ENCODE measurements around the gene MSH5. TPM values are rescaled to one million over a fixed set of nuclear protein-coding genes. Genes with fewer than 3 reads are reported as not detected.

MSH5 gene
- total RNA-seq, 2 experiments from 2014 or later, result 104 to 218 TPM

DNA sequence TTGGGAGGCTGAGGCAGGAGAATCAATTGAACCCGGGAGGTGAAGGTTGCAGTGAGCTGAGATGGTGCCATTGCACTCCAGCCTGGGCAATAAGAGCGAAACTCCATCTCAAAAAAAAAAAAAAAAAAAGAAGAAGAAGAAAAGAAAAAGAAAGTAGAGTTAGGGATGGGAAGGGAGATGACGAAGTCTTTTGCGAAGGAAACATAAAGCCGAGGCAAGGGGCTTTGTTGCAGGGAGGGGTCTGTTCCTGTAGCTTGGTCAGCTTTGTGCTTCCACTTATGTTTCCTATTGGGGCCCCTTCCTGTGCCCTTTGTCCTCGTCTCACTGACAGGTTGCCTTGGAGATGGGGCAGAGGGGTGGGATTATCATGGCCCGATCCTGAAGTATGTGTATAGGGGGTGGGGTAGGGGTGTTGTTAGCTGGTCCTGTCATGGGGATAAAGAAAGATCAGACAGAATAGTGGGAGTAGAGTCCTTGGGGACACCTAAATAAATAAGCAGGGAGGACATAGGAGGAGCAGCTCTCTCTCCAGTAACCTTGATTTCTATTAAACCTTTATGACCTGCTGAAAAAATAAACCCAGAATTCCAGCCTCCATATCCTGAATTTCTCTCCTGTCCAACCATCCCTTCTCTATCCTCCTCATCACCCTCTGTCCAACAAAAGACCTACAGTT, 2.4 kb upstream of the MSH5 start:
- H3K4me2 ChIP-seq (ENCODE audit: low read length), result peak overlapping the region; percentile 76
- intact Hi-C loops (cut with micrococcal nuclease; ENCODE audit: unreplicated experiment), result no loop called here
- ChIA-PET POLR2A (interaction anchor here (0.7 to 7.1 kb wide), 14 partner anchors 10 to 186 kb away, joined by 3 to 43 read pairs (median 4); partner anchors contain the start of genes ABHD16A, BAG6, LSM2 and NEU1), CTCF (ENCODE audit: unreplicated experiment) (no interaction called here)
- BruUV-seq (replicated peaks), result no TSS peak
- no peaks in the 10 kb centered on the region for H3K9me2 ChIP-seq (ENCODE audit: insufficient read depth, low read length)
- no peaks in the 10 kb centered on the region for H3K9me3 ChIP-seq (ENCODE audit: low read length)
- peaks cover 47% of the 10 kb centered on the region for H3K79me2 ChIP-seq (ENCODE audit: insufficient read depth, low read depth, low read length)
- no peak for TF ChIP-seq EZH2phosphoT487 (IDR thresholded peaks at IDR 0.05; ENCODE audit: borderline replicate concordance, low read depth, low read length)
- no peak for TF ChIP-seq CTCF (conservative IDR thresholded peaks at IDR 0.05; ENCODE audit: low read length)
- H2AFZ ChIP-seq (ENCODE audit: low read length), result no peak overlapping the region
- peak overlapping the region; percentile 55 for H3K4me3 ChIP-seq (ENCODE audit: low read depth, low read length, poor library complexity, severe bottlenecking)
- H3K4me1 ChIP-seq (ENCODE audit: insufficient read depth, low read length, poor library complexity, severe bottlenecking), result peaks cover 61% of the 10 kb centered on the region
- H3K36me3 ChIP-seq (ENCODE audit: insufficient read depth, low read length), result peaks cover 35% of the 10 kb centered on the region
- no peak for DNase-seq (ENCODE audit: low spot score)
- H4K20me1 ChIP-seq (ENCODE audit: insufficient read depth, low read length), result 0 out of 2 replicates have a peak, but pooled peaks cover 8% of the 10 kb centered on the region
- peak overlapping the region; percentile 93 for H3K27ac ChIP-seq (ENCODE audit: low read depth, low read length, poor library complexity, severe bottlenecking)

- POLR2A ChIA-PET, result interaction anchor here (0.7 to 7.1 kb wide), 22 partner anchors 8 to 225 kb away, joined by 3 to 43 read pairs (median 4); partner anchors contain the start of genes ABHD16A, BAG6, HSPA1B and LSM2
- peak overlapping the region; percentile 55 for H3K4me3 ChIP-seq (ENCODE audit: low read depth, low read length, poor library complexity, severe bottlenecking)
- CTCF ChIA-PET (ENCODE audit: unreplicated experiment), result interaction anchor here (1.0 to 1.3 kb wide), 2 partner anchors 8 to 93 kb away, joined by 3 to 5 read pairs; no protein-coding TSS in a partner anchor
- intact Hi-C loops (cut with micrococcal nuclease; ENCODE audit: unreplicated experiment), result loop anchor here (1.0 to 2.0 kb wide), 8 partner anchors 9 to 245 kb away; partner anchors contain the start of genes ABHD16A, ATP6V1G2, DDAH2 and HSPA1B
- H3K79me2 ChIP-seq (ENCODE audit: insufficient read depth, low read depth, low read length), result peaks cover 47% of the 10 kb centered on the region
- H3K9me3 ChIP-seq (ENCODE audit: low read length), result no peaks in the 10 kb centered on the region
- H3K4me2 ChIP-seq (ENCODE audit: low read length), result peak overlapping the region; percentile 76
- H3K9me2 ChIP-seq (ENCODE audit: insufficient read depth, low read length), result no peaks in the 10 kb centered on the region
- H4K20me1 ChIP-seq (ENCODE audit: insufficient read depth, low read length), result 0 out of 2 replicates have a peak, but pooled peaks cover 8% of the 10 kb centered on the region
- no peak overlapping the region for H2AFZ ChIP-seq (ENCODE audit: low read length)
- peaks cover 36% of the 10 kb centered on the region for H3K36me3 ChIP-seq (ENCODE audit: insufficient read depth, low read length)
- H3K27ac ChIP-seq (ENCODE audit: low read depth, low read length, poor library complexity, severe bottlenecking), result peak overlapping the region; percentile 93
- no TSS peak for BruUV-seq (replicated peaks)
- H3K4me1 ChIP-seq (ENCODE audit: insufficient read depth, low read length, poor library complexity, severe bottlenecking), result peaks cover 61% of the 10 kb centered on the region
- TF ChIP-seq CTCF (conservative IDR thresholded peaks at IDR 0.05; ENCODE audit: low read length), result peak; percentile 68
- TF ChIP-seq EZH2phosphoT487 (IDR thresholded peaks at IDR 0.05; ENCODE audit: borderline replicate concordance, low read depth, low read length), result no peak
- peak; percentile 82 for DNase-seq (ENCODE audit: low spot score)
Observed at GRCh38 chr6:31737991-31738979, 1.5 kb upstream of the MSH5 start.

All from OCI-LY7 (cell line).